Endodermal cell (in vitro differentiated cells): ENCODE data around the gene NME7. TPM values are rescaled to one million over a fixed set of nuclear protein-coding genes. Genes with fewer than 3 reads are reported as not detected.

Source experiments
- DNase-seq: peaks from one replicate; pipeline ENCODE4 v3.0.0-alpha.2; 2017
- H3K27ac ChIP-seq: 2 replicates; pipeline ENCODE4 v1.5.1; 2013; ENCODE audit warnings: mild to moderate bottlenecking, low read depth, low read length, moderate library complexity
- H3K27me3 ChIP-seq: 2 replicates; pipeline ENCODE4 v1.6.1; 2013; ENCODE audit warnings: mild to moderate bottlenecking, low read length, moderate library complexity; ENCODE audit not compliant: insufficient read depth, control insufficient read depth, poor library complexity, severe bottlenecking
- H3K36me3 ChIP-seq: 2 replicates; pipeline ENCODE4 v1.7.0; 2013; ENCODE audit warnings: mild to moderate bottlenecking, low read length, moderate library complexity; ENCODE audit not compliant: control insufficient read depth, insufficient read depth
- H3K4me1 ChIP-seq: one replicate; pipeline ENCODE4 v1.7.0; 2013; ENCODE audit warnings: low read length; ENCODE audit not compliant: control insufficient read depth, insufficient read depth
- H3K4me3 ChIP-seq: 2 replicates; pipeline ENCODE4 v1.5.1; 2013; ENCODE audit warnings: mild to moderate bottlenecking, low read length, moderate library complexity
- H3K9ac ChIP-seq: 2 replicates; pipeline ENCODE4 v1.6.1; 2013; ENCODE audit warnings: mild to moderate bottlenecking, low read length, moderate library complexity; ENCODE audit not compliant: poor library complexity, severe bottlenecking; ENCODE audit errors: extremely low read depth
- H3K9me3 ChIP-seq: 2 replicates; pipeline ENCODE4 v1.6.1; 2013; ENCODE audit warnings: mild to moderate bottlenecking, low read length, moderate library complexity; ENCODE audit not compliant: control insufficient read depth
- H3K27ac Mint-ChIP-seq: 2 replicates; pipeline ENCODE4 v1.8.0; 2020; ENCODE audit warnings: mixed read lengths
- H3K27me3 Mint-ChIP-seq: 2 replicates; pipeline ENCODE4 v1.8.0; 2021; ENCODE audit warnings: mild to moderate bottlenecking, mixed read lengths; ENCODE audit not compliant: insufficient read depth
- H3K36me3 Mint-ChIP-seq: 2 replicates; pipeline ENCODE4 v1.8.0; 2020; ENCODE audit warnings: low read depth, mixed read lengths
- H3K4me1 Mint-ChIP-seq: 2 replicates; pipeline ENCODE4 v1.8.0; 2020; ENCODE audit warnings: mixed read lengths
- H3K4me3 Mint-ChIP-seq: 2 replicates; pipeline ENCODE4 v1.8.0; 2020; ENCODE audit warnings: mild to moderate bottlenecking, moderate library complexity, mixed read lengths
- H3K9me3 Mint-ChIP-seq: 2 replicates; pipeline ENCODE4 v1.8.0; 2020; ENCODE audit warnings: mild to moderate bottlenecking, mixed read lengths
- CTCF ChIP-seq: fragments of 200-600 bp; sonication (generic); conservative IDR thresholded peaks from 2 replicates; pipeline ENCODE4 v1.5.0; 2021; ENCODE audit warnings: antibody characterized with exemption, mild to moderate bottlenecking
- WGBS, 2 experiments: methylation state at CpG; one replicate each; pipeline versions ENCODE4 v1.1.5 to v1.1.7; 2013; ENCODE audit warnings: missing lambda C conversion rate in 2 of 2, mixed read lengths in 1 of 2; ENCODE audit not compliant: insufficient coverage in 1 of 2, insufficient read length in 1 of 2; 5-methylcytosine and 5-hydroxymethylcytosine counted together
- total RNA-seq, 2 donors: library from RNA; stranded (reverse); fragmentation: NEBNext Ultra II Directional in 1 of 2; extraction: Animal tissue kit (Norgen Biotek cat#: 25700) in 1 of 2; gene quantifications; 2 replicates in 1 of 2; 3 replicates in 1 of 2; pipeline ENCODE4 v1.2.1, GENCODE V29; 2021

NME7 gene
- total RNA-seq, 2 donors from 2014 or later: 28.1 to 32.3 TPM

- WGBS, 2 experiments: 97% methylated on average over 2 of the region's 2 CpGs; no CpG with 5 or more reads in 1 of the 2 experiments
- Mint-ChIP-seq H3K9me3 (no peaks in the 10 kb centered on the region), H3K4me1 (no peaks in the 10 kb centered on the region), H3K27ac (no peak overlapping the region), H3K36me3 (no peaks in the 10 kb centered on the region), H3K27me3 (no peaks in the 10 kb centered on the region), H3K4me3 (no peak overlapping the region)
- no peak overlapping the region for H3K9ac ChIP-seq
- H3K27ac ChIP-seq: no peak overlapping the region
- TF ChIP-seq CTCF: no peak
- H3K36me3 ChIP-seq: peaks cover 4% of the 10 kb centered on the region
- peaks cover 3% of the 10 kb centered on the region for H3K4me1 ChIP-seq
- no peaks in the 10 kb centered on the region for H3K27me3 ChIP-seq
- no peaks in the 10 kb centered on the region for H3K9me3 ChIP-seq
- no peak overlapping the region for H3K4me3 ChIP-seq
- no peak for DNase-seq
These were observed 132.0 kb downstream of the NME7 start for GRCh38 chr1:169235568-169235967.

GRCh38 chr1:169234780-169235179 is 132.8 kb downstream of the NME7 start:
- Histone ChIP-seq H3K36me3 (peaks cover 4% of the 10 kb centered on the region), H3K4me1 (no peaks in the 10 kb centered on the region), H3K27ac (no peak overlapping the region), H3K9me3 (no peaks in the 10 kb centered on the region), H3K4me3 (no peak overlapping the region), H3K27me3 (no peaks in the 10 kb centered on the region), H3K9ac (no peak overlapping the region)
- Mint-ChIP-seq H3K4me3 (no peak overlapping the region), H3K27me3 (no peaks in the 10 kb centered on the region), H3K36me3 (no peaks in the 10 kb centered on the region), H3K4me1 (no peaks in the 10 kb centered on the region), H3K27ac (no peak overlapping the region), H3K9me3 (no peaks in the 10 kb centered on the region)
- WGBS, 2 experiments: 92 to 100% methylated on average over 1 to 3 of the region's 3 CpGs
- TF ChIP-seq CTCF: no peak
- no peak for DNase-seq

GRCh38 chr1:169217636-169218035 is 150.0 kb downstream of the NME7 start:
- Mint-ChIP-seq H3K36me3 (peaks cover 6% of the 10 kb centered on the region), H3K4me1 (peaks cover 25% of the 10 kb centered on the region), H3K9me3 (no peaks in the 10 kb centered on the region), H3K27me3 (no peaks in the 10 kb centered on the region), H3K27ac (no peak overlapping the region), H3K4me3 (no peak overlapping the region)
- H3K4me1 ChIP-seq: no peaks in the 10 kb centered on the region
- TF ChIP-seq CTCF: no peak
- 95 to 100% methylated on average over 3 of the region's 3 CpGs for WGBS, 2 experiments
- H3K9me3 ChIP-seq: peaks cover 10% of the 10 kb centered on the region
- DNase-seq: no peak
- no peak overlapping the region for H3K27ac ChIP-seq
- H3K9ac ChIP-seq: no peak overlapping the region
- H3K36me3 ChIP-seq: no peaks in the 10 kb centered on the region
- no peaks in the 10 kb centered on the region for H3K27me3 ChIP-seq
- no peak overlapping the region for H3K4me3 ChIP-seq
